HEK293T (cell line): Measurements from ENCODE around the gene CTNNA3.

ENCODE experiments used
- ARNT ChIP-seq: fragments of 450-650 bp; IDR thresholded peaks from 2 replicates; pipeline ENCODE4 v1.6.1; 2017; ENCODE audit warnings: mild to moderate bottlenecking
- BHLHE40 ChIP-seq: fragments of 450-650 bp; IDR thresholded peaks from 2 replicates; pipeline ENCODE4 v1.6.1; 2016; ENCODE audit warnings: mild to moderate bottlenecking, moderate library complexity, borderline replicate concordance
- ELF4 ChIP-seq: fragments of 450-650 bp; IDR thresholded peaks from 2 replicates; pipeline ENCODE4 v1.6.1; 2017; ENCODE audit warnings: antibody characterized with exemption
- FOXA1 ChIP-seq: fragments of 450-650 bp; IDR thresholded peaks from 2 replicates; pipeline ENCODE4 v1.6.1; 2016; ENCODE audit warnings: mild to moderate bottlenecking
- FOXK2 ChIP-seq: fragments of 450-650 bp; IDR thresholded peaks from 2 replicates; pipeline ENCODE4 v1.6.1; 2016; ENCODE audit warnings: mild to moderate bottlenecking
- FOXM1 ChIP-seq: fragments of 450-650 bp; IDR thresholded peaks from 2 replicates; pipeline ENCODE4 v1.6.1; 2017; ENCODE audit warnings: mild to moderate bottlenecking, borderline replicate concordance
- HDGF ChIP-seq: fragments of 450-650 bp; IDR thresholded peaks from 2 replicates; pipeline ENCODE4 v1.6.1; 2017; ENCODE audit warnings: antibody characterized with exemption, borderline replicate concordance
- LEF1 ChIP-seq: fragments of 450-650 bp; IDR thresholded peaks from 2 replicates; pipeline ENCODE4 v1.6.1; 2017; ENCODE audit warnings: mild to moderate bottlenecking, borderline replicate concordance
- NFRKB ChIP-seq: fragments of 450-650 bp; IDR thresholded peaks from 2 replicates; pipeline ENCODE4 v1.6.1; 2016; ENCODE audit warnings: mild to moderate bottlenecking, moderate library complexity
- PKNOX1 ChIP-seq: fragments of 450-650 bp; IDR thresholded peaks from 2 replicates; pipeline ENCODE4 v1.6.1; 2016
- SP1 ChIP-seq: fragments of 450-650 bp; IDR thresholded peaks from 2 replicates; pipeline ENCODE4 v1.6.1; 2017
- SUZ12 ChIP-seq: fragments of 450-650 bp; IDR thresholded peaks from 2 replicates; pipeline ENCODE4 v1.6.1; 2016; ENCODE audit warnings: mild to moderate bottlenecking
- TARDBP ChIP-seq: fragments of 450-650 bp; IDR thresholded peaks from 2 replicates; pipeline ENCODE4 v1.6.1; 2016
- ZNF384 ChIP-seq: fragments of 450-650 bp; IDR thresholded peaks from 2 replicates; pipeline ENCODE4 v1.6.1; 2016

GRCh38 chr10:66680886-66681285 is 1015.1 kb downstream of the CTNNA3 start:
- TF ChIP-seq TARDBP: no peak
- no peak for TF ChIP-seq ARNT
- no peak for TF ChIP-seq SP1
- TF ChIP-seq FOXM1: no peak
- no peak for TF ChIP-seq NFRKB
- no peak for TF ChIP-seq BHLHE40
- no peak for TF ChIP-seq FOXA1
- no peak for TF ChIP-seq ZNF384
- no peak for TF ChIP-seq PKNOX1
- TF ChIP-seq ELF4: no peak
- TF ChIP-seq FOXK2: no peak
- no peak for TF ChIP-seq SUZ12
- no peak for TF ChIP-seq LEF1
- TF ChIP-seq HDGF: no peak
